HUES6 (cell line): ENCODE measurements around the gene AP3D1.

Source experiments
- H3K27ac ChIP-seq: 2 replicates; pipeline ENCODE4 v1.7.0; 2013; ENCODE audit warnings: low read depth, mild to moderate bottlenecking, low read length, inconsistent platforms
- H3K27me3 ChIP-seq: 2 replicates; pipeline ENCODE4 v1.6.1; 2013; ENCODE audit warnings: low read length; ENCODE audit not compliant: control insufficient read depth, insufficient read depth
- H3K36me3 ChIP-seq: 2 replicates; pipeline ENCODE4 v1.6.1; 2013; ENCODE audit warnings: low read length; ENCODE audit not compliant: control insufficient read depth, insufficient read depth
- H3K4me1 ChIP-seq: 2 replicates; pipeline ENCODE4 v1.6.1; 2013; ENCODE audit warnings: low read length; ENCODE audit not compliant: control insufficient read depth, insufficient read depth
- H3K4me3 ChIP-seq: 2 replicates; pipeline ENCODE4 v1.5.1; 2013; ENCODE audit warnings: low read depth, low read length
- H3K9ac ChIP-seq: one replicate; pipeline ENCODE4 v1.6.1; 2013; ENCODE audit warnings: mild to moderate bottlenecking, low read length
- H3K9me3 ChIP-seq: 2 replicates; pipeline ENCODE4 v1.6.1; 2013; ENCODE audit warnings: low read depth, low read length; ENCODE audit not compliant: control insufficient read depth, insufficient read depth

Gene AP3D1

GRCh38 chr19:2122982-2123381 lies 28.4 kb downstream of the AP3D1 start:
- peaks cover 91% of the 10 kb centered on the region for H3K36me3 ChIP-seq
- no peak overlapping the region for H3K9ac ChIP-seq
- H3K27me3 ChIP-seq: no peaks in the 10 kb centered on the region
- no peaks in the 10 kb centered on the region for H3K9me3 ChIP-seq
- no peak overlapping the region for H3K4me3 ChIP-seq
- no peak overlapping the region for H3K27ac ChIP-seq
- H3K4me1 ChIP-seq: no peaks in the 10 kb centered on the region

- no peak overlapping the region for H3K9ac ChIP-seq
- no peaks in the 10 kb centered on the region for H3K27me3 ChIP-seq
- no peak overlapping the region for H3K27ac ChIP-seq
- peaks cover 91% of the 10 kb centered on the region for H3K36me3 ChIP-seq
- no peaks in the 10 kb centered on the region for H3K9me3 ChIP-seq
- H3K4me3 ChIP-seq: no peak overlapping the region
- H3K4me1 ChIP-seq: no peaks in the 10 kb centered on the region
Measured at GRCh38 chr19:2122251-2122650, 29.1 kb downstream of the AP3D1 start.

DNA sequence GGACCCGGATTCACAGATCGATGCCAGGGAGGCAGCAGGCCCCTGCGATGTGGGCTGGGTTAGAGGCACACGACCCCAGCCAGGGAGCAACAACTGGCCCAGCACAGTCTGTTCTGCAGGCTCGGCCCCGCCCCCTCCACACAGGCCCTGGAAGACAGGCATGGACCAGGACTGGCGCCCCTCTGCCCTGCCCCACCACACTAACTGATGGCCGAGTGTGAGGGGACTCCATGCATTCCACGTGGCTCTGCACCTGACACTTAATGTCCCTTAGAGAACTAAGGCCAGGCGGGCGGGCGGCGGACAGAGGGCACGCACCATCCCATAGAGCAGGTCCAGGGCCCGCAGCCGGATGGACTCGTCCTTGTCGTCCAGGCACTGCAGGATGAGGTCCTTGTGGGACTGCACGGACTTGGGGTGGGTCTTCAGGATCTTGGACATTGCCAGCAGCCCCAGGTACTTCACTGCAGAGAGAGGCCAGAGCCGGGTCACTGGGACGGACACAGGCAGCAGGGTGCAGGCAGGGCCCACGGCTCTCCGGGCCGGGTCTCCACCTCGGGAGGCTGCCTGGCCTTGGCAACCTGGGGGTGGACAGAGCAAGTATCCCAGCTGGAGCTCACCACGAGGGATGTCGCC lies 29.8 kb downstream of the AP3D1 start:
- Histone ChIP-seq H3K27ac (no peak overlapping the region), H3K9ac (no peak overlapping the region), H3K27me3 (no peaks in the 10 kb centered on the region), H3K4me3 (no peak overlapping the region), H3K4me1 (no peaks in the 10 kb centered on the region), H3K36me3 (peaks cover 91% of the 10 kb centered on the region), H3K9me3 (no peaks in the 10 kb centered on the region)

DNA sequence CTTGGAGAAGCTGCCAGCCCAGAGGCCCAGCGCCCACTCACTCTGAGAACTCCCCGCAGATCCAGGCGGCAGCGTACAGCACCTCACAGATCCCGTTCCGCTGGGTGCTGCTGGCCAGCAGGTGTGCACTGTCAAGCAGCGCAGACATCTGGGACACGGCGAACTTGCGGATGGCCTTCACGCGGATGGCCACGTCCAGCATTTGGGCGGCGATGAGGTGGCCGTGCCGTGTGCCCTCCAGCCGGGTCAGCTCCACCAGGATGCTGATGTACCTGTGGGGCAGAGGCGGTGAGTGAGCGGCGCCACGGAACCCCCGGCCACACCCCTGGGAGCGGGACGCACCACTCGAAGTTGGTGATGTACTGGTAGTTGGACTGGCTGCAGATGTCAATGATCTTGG lies 30.5 kb downstream of the AP3D1 start:
- no peaks in the 10 kb centered on the region for H3K4me1 ChIP-seq
- H3K36me3 ChIP-seq: peaks cover 91% of the 10 kb centered on the region
- no peak overlapping the region for H3K27ac ChIP-seq
- no peak overlapping the region for H3K4me3 ChIP-seq
- H3K9me3 ChIP-seq: no peaks in the 10 kb centered on the region
- no peaks in the 10 kb centered on the region for H3K27me3 ChIP-seq
- no peak overlapping the region for H3K9ac ChIP-seq

DNA sequence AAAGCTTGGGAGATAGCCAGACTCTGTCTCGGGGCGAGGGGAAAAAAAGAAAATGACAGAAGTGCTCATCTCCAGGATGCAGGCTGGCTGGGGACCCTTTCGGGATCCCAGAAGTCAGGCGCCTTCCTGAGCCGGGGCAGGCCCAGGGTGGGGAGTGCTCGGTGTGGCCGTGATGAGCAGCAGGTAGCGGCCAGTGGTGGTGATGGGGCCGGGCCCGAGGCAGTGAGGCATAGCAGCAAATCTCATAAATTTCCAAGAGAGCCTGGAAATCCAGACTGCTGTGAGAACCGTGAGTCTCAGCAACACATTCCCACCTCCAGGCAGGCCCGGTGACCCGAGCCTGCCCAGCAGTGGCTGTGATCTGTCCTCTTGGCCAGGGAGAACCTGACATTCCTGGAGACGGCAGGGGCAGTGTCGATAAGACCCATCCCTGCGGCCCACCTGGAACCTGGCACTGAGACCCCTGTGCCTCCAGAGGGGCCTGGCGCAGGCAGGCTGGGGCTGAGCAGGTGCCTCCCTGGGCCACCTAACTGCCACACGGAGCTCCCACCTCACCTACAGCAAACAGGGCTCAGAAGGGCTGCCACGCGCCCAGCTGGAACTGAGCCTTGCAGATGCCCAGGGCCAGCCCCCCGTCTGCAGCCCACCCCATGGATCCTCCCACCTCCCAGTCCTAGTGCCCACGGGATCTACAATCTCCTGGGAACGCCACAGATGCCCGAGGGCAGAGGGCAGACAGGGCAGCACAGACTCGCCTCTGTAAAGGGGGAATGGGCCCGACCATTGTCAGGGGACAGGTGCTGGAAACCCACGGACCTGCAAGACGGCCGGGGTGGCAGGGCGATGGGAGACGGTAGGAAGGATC lies 31.2 kb downstream of the AP3D1 start:
- Histone ChIP-seq H3K9ac (no peak overlapping the region), H3K4me1 (no peaks in the 10 kb centered on the region), H3K36me3 (peaks cover 92% of the 10 kb centered on the region), H3K9me3 (no peaks in the 10 kb centered on the region), H3K4me3 (no peak overlapping the region), H3K27me3 (no peaks in the 10 kb centered on the region), H3K27ac (no peak overlapping the region)

GRCh38 chr19:2118438-2118837 lies 32.9 kb downstream of the AP3D1 start:
- H3K9ac ChIP-seq: no peak overlapping the region
- H3K4me3 ChIP-seq: no peak overlapping the region
- H3K36me3 ChIP-seq: peaks cover 96% of the 10 kb centered on the region
- no peaks in the 10 kb centered on the region for H3K27me3 ChIP-seq
- H3K9me3 ChIP-seq: no peaks in the 10 kb centered on the region
- no peak overlapping the region for H3K27ac ChIP-seq
- H3K4me1 ChIP-seq: no peaks in the 10 kb centered on the region

DNA sequence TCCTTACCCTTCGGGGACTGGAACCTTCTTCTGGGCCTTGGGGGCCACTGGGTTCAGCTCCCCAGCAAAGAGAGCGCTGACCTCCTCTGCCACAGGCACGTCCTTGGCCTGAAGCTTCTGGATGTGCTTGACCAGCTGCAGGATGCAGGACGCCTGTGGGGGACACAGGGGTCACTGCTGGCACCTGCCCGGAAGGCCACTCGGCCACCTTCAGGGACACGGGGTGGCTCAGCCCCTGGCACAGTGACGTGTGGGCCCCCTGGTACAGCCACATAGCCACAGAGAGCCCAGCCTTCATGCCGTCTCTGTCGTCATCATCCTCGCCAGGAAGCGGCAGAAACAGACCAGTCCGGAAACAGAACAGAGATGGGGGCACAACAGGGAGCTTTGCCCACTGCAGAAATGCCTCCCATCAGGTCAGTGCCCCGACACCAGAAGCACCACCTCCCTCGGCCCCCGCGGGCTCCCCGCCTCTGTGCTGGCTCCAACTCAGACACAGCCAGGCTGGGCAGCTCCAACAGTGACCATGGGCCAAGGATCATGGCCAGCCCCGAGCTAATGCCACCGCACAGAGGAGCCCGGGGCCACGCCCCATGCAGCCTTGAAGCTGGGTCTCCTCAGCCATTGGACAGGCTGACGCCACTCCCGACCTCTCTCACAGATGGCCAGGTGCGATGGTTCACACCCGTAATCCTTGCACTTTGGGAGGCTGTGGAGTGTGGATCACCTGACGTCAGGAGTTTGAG lies 34.0 kb downstream of the AP3D1 start:
- no peak overlapping the region for H3K9ac ChIP-seq
- H3K9me3 ChIP-seq: no peaks in the 10 kb centered on the region
- H3K4me1 ChIP-seq: no peaks in the 10 kb centered on the region
- H3K27me3 ChIP-seq: no peaks in the 10 kb centered on the region
- no peak overlapping the region for H3K4me3 ChIP-seq
- peaks cover 96% of the 10 kb centered on the region for H3K36me3 ChIP-seq
- no peak overlapping the region for H3K27ac ChIP-seq

DNA sequence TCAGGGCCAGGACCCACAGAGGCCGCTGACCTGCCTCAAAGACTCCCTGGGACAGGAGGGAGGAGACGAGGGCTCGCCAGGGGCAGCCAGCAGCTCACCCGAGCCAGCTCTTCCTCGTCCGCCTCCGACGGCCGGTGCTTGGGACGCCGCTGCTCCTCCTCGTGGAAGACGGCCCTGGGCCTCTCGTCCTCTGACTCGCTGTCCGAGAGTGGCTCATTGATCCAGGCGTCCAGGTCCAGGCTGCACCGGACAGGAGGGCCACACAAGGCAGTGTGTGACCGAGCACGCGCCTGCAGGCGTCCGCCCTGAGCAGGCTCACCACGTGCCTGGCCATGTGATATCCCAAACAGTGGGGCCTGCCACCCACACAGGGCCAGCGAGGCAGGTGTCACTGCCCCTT lies 34.9 kb downstream of the AP3D1 start:
- Histone ChIP-seq H3K9ac (no peak overlapping the region), H3K27ac (no peak overlapping the region), H3K4me3 (no peak overlapping the region), H3K36me3 (peaks cover 96% of the 10 kb centered on the region), H3K4me1 (no peaks in the 10 kb centered on the region), H3K9me3 (no peaks in the 10 kb centered on the region), H3K27me3 (no peaks in the 10 kb centered on the region)

DNA sequence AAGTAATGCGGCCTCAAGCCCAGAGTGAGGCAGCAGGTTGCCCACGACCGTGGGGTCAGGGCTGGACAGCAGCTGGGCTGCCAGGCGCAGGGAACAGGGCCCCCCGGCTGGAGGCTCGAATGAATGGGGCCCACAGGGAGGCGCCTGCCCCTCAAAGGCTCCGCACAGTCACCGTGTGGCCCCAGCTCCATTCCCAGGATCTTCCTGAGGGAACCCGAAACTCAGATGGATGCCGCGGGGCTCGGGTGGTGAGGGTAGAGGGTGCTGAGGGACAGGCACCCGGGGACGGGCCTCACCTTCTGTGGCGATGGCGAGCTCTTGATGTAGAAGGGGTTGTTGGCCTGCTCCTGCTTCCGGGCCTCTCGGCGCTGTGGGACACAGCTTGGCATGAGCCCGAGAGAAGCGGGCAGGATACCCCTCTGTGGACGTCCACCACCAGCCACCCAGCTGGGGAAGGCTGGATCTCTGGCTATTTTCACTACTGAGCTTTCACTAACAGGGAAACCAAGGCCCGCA lies 35.4 kb downstream of the AP3D1 start:
- Histone ChIP-seq H3K27ac (no peak overlapping the region), H3K9ac (no peak overlapping the region), H3K27me3 (no peaks in the 10 kb centered on the region), H3K36me3 (peaks cover 96% of the 10 kb centered on the region), H3K9me3 (no peaks in the 10 kb centered on the region), H3K4me1 (no peaks in the 10 kb centered on the region), H3K4me3 (no peak overlapping the region)

GRCh38 chr19:2115324-2115723 lies 36.0 kb downstream of the AP3D1 start:
- Histone ChIP-seq H3K4me1 (no peaks in the 10 kb centered on the region), H3K9ac (no peak overlapping the region), H3K36me3 (peaks cover 96% of the 10 kb centered on the region), H3K4me3 (no peak overlapping the region), H3K9me3 (no peaks in the 10 kb centered on the region), H3K27me3 (no peaks in the 10 kb centered on the region), H3K27ac (no peak overlapping the region)

- Histone ChIP-seq H3K36me3 (peaks cover 96% of the 10 kb centered on the region), H3K9ac (no peak overlapping the region), H3K4me3 (no peak overlapping the region), H3K27me3 (no peaks in the 10 kb centered on the region), H3K27ac (no peak overlapping the region), H3K9me3 (no peaks in the 10 kb centered on the region), H3K4me1 (no peaks in the 10 kb centered on the region)
Measured at GRCh38 chr19:2114821-2115220, 36.5 kb downstream of the AP3D1 start.
